ENCODE results near the gene CARM1.

The CARM1 gene

DNA sequence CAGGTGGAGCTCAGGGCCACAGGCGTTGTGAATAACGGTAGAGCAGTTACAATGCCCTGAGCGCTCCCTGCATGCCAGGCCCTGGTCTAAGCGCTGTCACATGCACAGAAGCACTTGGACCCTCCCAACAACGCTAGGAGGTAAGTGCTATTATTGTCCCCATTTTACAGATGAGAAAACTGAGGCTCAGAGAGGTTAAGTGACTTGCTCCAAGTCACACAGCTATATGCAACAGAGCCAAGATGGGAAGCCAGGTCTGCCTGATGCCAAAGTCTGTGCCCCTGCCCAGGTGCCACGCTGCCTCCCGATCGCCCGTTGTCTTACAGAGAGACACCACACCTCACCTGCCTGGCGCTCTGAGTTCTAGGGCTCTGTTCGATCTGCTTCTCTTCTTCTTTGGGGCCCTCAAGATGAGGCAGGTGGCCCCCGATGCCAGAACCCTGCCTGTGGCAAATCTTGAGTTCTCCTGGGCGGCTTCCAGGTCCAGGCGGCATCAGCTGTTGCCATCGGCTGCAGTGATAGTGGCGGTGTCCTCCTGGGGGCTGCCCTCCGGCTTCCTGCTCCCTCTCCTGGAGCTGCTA lies 37.1 kb downstream of the CARM1 start:
- DNase-seq (ENCODE audit: low spot score): no peak

DNA sequence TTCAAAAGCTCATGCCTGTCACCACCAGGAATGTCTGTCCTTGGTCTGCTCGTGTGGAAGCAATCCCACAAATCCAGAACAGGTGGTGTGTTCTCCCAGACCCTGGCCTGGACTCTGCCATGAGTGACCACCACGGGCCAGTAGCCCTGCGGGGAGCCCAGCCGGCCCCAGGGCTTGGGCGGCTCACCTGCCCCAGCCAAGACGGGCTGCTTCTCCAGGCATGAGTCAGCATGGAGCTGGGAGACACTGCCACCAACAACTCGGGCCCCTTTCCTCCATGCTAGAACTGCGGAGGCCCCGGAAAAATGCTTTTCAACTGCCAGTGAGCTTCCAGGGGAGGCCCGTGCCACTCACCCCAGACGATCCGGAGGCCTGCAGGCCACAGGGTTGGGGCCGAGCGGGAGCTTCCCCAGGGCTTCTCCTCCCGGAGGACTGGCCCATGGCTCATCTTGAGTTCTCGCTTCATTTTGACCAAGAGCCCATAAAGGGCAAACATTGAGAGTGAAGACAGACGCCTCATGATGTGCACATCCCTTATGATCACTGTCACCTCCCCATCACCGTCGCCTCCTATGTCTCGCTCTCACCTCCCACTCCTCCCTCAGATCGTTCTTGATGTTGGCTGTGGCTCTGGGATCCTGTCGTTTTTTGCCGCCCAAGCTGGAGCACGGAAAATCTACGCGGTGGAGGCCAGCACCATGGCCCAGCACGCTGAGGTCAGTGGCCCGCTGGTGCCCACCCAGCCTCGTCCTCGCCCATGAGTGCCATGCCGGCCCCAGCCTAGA lies 40.4 kb downstream of the CARM1 start:
- no peak for DNase-seq (ENCODE audit: low spot score)

- DNase-seq (ENCODE audit: low spot score): no peak
Measured at GRCh38 chr19:10912619-10913018, 41.3 kb downstream of the CARM1 start.

DNA sequence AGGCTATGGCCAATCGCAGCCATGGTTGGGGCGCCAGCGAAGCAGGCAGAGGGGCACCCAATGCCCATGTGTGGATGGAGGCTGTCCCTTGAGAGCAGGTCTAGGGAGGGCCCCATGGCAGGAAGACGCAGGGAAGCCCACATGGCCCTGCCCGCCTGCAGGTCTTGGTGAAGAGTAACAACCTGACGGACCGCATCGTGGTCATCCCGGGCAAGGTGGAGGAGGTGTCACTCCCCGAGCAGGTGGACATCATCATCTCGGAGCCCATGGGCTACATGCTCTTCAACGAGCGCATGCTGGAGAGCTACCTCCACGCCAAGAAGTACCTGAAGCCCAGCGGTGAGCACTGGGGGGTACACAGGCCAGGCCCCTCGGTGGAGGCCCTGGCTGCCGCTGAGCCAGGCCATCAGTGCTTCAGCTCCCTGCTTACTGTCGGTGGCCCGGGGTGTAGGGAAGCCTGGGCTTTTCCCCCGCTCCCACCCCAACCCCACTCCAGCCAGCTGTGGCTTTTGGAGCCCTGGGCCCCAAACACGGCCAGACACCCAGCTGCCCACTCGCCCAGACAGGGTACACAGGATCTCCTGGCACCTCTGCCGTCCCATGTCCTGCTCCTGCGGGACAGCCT lies 42.5 kb downstream of the CARM1 start:
- no peak for DNase-seq (ENCODE audit: low spot score)

DNA sequence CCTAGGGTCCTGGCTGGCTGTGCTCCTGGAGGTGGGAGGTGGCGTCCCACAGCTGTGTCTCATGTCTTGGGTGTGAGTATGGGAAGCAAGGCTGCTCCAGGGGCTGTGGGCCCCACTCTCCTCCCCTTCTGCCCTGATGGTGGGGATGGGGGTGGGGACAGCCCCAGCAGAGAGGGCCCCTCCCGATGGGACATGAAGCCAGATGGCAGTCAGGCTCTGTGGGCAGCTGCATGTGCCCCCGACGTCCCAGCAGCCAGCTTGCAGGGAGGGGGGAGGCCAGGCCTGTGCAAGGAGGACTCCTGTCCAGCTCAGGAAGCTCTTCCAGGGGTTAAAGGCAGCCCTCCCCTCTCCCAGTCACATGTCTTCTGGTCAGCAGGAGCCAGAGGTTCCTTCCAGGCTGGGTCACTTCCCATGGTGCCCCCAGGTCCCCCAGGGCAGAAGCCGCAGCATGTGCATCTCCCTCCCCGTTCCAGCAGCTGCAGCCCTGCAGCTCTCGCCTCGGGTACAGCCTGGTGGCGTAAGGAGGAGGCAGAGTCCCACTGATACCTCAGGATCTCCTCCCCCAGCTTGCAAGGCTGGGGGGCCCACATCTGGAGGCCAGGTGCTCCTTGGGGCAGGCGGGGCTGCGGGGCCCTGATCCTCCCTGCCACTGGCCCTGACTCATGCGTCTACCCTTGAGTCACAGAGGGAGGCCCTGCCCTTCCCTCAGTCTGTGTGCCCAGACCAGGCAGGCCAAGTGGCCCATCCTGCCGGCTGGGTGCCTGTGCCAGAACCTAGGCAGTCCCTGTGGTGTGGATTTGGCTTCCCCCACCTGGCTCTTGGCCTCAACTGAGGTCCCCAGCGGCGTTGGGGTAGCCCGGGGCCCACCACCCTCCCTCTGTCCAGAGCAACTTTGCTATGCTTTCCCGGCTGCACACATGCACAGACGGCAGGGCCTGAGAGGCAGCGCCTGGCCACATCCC lies 44.1 kb downstream of the CARM1 start:
- DNase-seq (ENCODE audit: low spot score): no peak

GRCh38 chr19:10916602-10917001 lies 45.2 kb downstream of the CARM1 start:
- DNase-seq (ENCODE audit: low spot score): no peak

DNA sequence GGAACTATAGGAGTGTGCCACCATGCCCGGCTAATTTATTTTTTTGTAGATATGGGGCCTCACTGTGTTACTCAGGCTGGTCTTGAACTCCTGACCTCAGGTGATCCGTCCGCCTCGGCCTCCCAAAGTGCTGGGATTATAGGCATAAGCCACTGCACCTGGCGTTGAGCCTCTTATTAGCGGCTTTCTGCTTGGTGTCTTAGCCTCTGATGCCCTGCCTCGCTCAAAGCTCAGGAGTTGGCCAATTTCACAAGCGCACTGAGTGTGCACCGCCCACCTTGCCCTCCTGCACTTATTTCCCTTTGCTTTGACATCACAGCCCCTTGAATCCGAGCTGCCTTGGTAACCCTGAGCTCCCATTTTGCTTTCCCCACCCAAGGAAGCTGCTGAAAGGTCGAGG lies 47.0 kb downstream of the CARM1 start:
- no peak for DNase-seq (ENCODE audit: low spot score)

DNA sequence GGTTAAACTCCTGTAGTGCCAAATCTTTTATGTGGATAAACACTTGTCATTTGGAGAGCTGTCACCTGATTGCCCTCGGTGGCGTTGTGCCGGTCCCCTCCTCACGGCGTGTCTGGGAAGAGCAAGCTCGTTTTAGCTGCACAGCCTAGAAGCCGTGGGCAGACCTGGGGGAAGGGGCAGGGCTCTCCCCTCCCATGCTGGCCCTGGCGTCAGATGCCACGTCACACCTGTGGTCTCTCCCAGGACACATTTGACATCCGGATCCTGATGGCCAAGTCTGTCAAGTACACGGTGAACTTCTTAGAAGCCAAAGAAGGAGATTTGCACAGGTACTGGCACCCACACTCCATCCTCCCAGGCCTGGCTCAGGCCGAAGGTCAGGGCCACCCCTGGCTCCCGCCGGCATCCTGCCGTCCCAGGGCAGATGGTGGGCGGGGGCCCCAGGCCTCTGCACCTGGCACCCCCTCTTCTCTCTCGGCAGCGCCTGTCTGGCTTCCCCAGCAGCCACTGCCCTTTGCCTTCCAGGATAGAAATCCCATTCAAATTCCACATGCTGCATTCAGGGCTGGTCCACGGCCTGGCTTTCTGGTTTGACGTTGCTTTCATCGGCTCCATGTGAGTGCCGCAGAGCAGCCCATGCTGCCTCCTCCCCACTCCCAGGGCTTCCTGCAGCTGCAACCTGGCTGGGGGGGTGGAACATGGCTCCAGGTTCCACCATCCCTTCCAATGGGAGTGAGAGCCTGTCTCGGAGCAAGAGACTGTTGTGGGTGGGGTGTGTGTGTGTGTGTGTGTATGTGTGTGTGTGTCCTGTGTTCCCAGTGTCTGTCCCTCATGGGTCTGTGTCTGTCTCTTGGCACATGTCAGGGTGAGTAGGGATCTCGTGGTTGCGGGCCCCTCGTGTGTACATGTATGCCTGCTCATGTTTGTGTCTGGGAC lies 48.3 kb downstream of the CARM1 start:
- DNase-seq (ENCODE audit: low spot score): no peak

GRCh38 chr19:10920288-10920655 lies 48.9 kb downstream of the CARM1 start:
- DNase-seq (ENCODE audit: low spot score): no peak

DNA sequence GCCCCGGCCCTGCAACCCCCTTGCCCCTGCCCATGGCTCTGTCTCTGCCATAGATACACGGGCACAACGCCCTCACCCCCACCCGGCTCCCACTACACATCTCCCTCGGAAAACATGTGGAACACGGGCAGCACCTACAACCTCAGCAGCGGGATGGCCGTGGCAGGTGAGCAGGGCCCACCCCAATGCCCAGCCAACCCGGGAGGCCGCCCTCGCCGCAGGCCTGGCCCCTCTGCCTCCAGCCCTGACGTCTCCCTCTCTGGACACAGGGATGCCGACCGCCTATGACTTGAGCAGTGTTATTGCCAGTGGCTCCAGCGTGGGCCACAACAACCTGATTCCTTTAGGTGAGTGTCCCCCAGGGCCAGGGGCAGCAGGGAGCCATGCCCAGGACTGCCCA lies 49.4 kb downstream of the CARM1 start:
- no peak for DNase-seq (ENCODE audit: low spot score)

GRCh38 chr19:10921199-10921909 lies 50.0 kb downstream of the CARM1 start:
- DNase-seq (ENCODE audit: low spot score): peak; percentile 53

GRCh38 chr19:10921910-10922637 lies 50.7 kb downstream of the CARM1 start:
- DNase-seq (ENCODE audit: low spot score): no peak

DNA sequence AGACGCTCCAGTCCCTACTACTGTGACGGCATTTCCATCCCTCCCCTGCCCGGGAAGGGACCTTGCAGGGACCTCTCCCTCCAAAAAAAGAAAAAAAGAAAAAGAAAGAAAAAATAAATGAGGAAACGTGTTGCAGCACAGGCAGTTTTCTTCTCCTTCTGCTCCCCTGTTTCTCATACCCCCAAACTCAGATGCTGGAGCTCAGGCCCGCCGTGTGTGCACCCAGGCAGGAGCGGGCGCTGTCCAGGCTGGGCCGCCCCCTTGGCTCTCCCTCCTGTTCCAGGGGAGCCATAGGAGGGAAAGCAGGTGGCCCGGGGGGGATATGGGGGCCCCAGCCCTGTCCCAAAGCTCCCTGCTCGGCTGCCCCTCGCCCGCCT lies 51.3 kb downstream of the CARM1 start:
- DNase-seq (ENCODE audit: low spot score): no peak

DNA sequence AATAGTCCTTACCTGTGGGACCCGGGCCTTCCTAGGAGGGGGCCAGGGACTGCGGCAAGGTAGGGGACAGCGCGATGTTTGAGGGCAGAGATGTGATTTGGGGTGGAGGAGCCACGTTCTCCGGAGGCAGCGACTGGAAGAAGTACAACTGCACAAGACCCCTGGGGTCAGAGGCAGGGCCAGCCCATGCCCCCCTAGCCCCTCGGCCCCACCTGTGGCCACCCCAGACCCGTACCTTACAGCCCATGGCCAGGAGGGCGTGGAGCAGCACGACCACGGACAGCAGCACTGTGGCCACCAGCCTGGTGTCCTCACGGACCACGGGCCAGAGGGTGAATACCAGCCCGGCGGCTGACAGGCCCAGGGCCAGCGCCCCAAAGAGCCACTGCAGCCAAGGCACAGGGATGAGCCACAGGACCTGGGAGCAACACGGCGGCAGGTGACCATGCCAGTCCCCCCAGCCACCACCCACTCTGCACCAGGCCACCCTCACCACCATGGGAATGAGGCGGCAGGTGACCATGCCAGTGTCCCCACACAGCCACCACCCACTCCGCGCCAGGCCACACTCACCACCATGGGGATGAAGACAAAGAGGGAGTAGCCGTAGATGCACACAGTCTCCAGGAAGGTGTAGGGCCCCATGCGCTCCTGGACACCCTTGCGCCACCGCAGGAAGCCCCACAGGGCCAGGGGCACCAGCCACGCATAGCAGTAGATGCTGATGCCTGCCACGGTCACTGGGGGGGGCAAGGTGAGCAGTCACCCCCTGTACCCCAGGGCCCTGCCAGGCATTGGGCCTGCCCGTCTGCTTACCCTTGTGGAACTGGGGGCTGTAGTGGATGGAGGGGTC lies 52.1 kb downstream of the CARM1 start:
- DNase-seq (ENCODE audit: low spot score): no peak

GRCh38 chr19:10924597-10924996 lies 53.2 kb downstream of the CARM1 start:
- DNase-seq (ENCODE audit: low spot score): no peak

GRCh38 chr19:10927730-10928562 lies 56.6 kb downstream of the CARM1 start:
- no peak for DNase-seq (ENCODE audit: low spot score)

DNA sequence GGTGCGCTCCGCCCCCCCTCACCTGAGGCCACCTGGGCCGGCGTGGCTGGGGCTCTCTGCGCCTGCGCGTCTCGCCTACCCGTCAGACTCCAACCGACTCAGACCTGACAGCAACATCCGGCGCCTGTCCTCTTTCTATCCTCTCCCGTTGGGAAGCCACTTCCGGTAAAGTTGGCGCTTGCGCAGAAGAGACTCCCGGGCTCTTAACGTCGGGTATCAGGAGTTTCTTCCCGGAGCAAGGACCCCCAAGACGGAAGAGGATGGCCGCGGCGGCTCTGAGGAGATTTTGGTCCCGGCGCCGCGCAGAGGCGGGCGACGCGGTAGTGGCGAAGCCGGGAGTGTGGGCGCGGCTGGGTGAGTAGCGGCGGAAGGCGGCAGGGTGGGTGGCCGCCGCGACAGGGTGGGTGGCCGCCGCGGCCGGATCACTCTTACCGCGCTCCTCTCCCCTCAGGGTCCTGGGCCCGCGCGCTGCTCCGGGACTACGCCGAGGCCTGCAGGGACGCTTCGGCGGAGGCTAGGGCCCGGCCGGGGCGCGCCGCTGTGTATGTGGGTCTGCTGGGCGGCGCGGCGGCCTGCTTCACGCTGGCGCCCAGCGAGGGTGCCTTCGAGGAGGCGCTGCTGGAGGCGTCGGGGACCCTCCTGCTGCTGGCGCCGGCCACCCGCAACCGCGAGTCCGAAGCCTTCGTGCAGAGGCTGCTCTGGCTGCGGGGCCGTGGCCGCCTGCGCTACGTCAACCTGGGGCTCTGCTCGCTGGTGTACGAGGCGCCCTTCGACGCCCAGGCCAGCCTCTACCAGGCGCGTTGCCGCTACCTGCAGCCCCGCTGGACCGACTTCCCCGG lies 57.4 kb downstream of the CARM1 start, which contains the start of the genes TIMM29 and YIPF2:
TSS of gene TIMM29 (plus strand) at position 249 of the 839 bp plus-strand sequence. CDS start at position 261, 12 bp downstream.
TSS of gene YIPF2 (minus strand) at position 77 of the 839 bp plus-strand sequence. CDS start 229 bp downstream, outside the sequence.
- DNase-seq (ENCODE audit: low spot score): peak; percentile 97

All from Ammon's horn (tissue), 1 donor.